ENCODE measurements around the gene ZMIZ1. TPM values are rescaled to one million over a fixed set of nuclear protein-coding genes. Genes with fewer than 3 reads are reported as not detected.

ZMIZ1 gene
- total RNA-seq, 4 donors from 2014 or later = 65.5 to 88.2 (median 69.3) TPM

GRCh38 chr10:79052291-79053080 lies 16.3 kb upstream of the ZMIZ1 start:
- DNase-seq (ENCODE audit: low spot score in 2 of 2) = no peak
- no peaks in the 10 kb centered on the region for H3K36me3 ChIP-seq
- 81 to 85% methylated on average over 10 to 11 of the region's 12 CpGs for WGBS, 2 donors
- no peaks in the 10 kb centered on the region for H3K9me3 ChIP-seq
- no peak overlapping the region for H3K4me3 ChIP-seq
- H3K27ac ChIP-seq = no peak overlapping the region
- no peak for TF ChIP-seq EP300 (IDR thresholded peaks at IDR 0.05)
- TF ChIP-seq POLR2A (IDR thresholded peaks at IDR 0.05) = no peak
- TF ChIP-seq CTCF (IDR thresholded peaks at IDR 0.05) = no peak
- H3K4me1 ChIP-seq = peaks cover 0 to 25% (median 14%) of the 10 kb centered on the region in 4 donors
- no peaks in the 10 kb centered on the region for H3K27me3 ChIP-seq

GRCh38 chr10:79053081-79053434 lies 15.7 kb upstream of the ZMIZ1 start:
- Histone ChIP-seq H3K27me3 (no peaks in the 10 kb centered on the region), H3K36me3 (no peaks in the 10 kb centered on the region), H3K4me1 (peaks cover 0 to 19% (median 9%) of the 10 kb centered on the region in 4 donors), H3K27ac (no peak overlapping the region), H3K4me3 (no peak overlapping the region), H3K9me3 (no peaks in the 10 kb centered on the region)
- DNase-seq (ENCODE audit: low spot score in 2 of 2) = no peak
- WGBS, 2 donors = 92 to 98% methylated on average over 4 of the region's 4 CpGs
- TF ChIP-seq CTCF (IDR thresholded peaks at IDR 0.05) (no peak), EP300 (IDR thresholded peaks at IDR 0.05) (no peak), POLR2A (IDR thresholded peaks at IDR 0.05) (no peak)

- H3K4me1 ChIP-seq = peaks cover 0 to 13% (median 3%) of the 10 kb centered on the region in 4 donors
- no peaks in the 10 kb centered on the region for H3K36me3 ChIP-seq
- 89 to 97% methylated on average over 10 to 11 of the region's 11 CpGs for WGBS, 2 donors
- no peak for DNase-seq (ENCODE audit: low spot score in 2 of 2)
- H3K27ac ChIP-seq = no peak overlapping the region
- H3K4me3 ChIP-seq = no peak overlapping the region
- H3K9me3 ChIP-seq = no peaks in the 10 kb centered on the region
- no peak for TF ChIP-seq CTCF (IDR thresholded peaks at IDR 0.05)
- no peak for TF ChIP-seq EP300 (IDR thresholded peaks at IDR 0.05)
- no peak for TF ChIP-seq POLR2A (IDR thresholded peaks at IDR 0.05)
- no peaks in the 10 kb centered on the region for H3K27me3 ChIP-seq
Measured at GRCh38 chr10:79053481-79054202, 15.1 kb upstream of the ZMIZ1 start.

- Histone ChIP-seq H3K27ac (no peak overlapping the region), H3K27me3 (no peaks in the 10 kb centered on the region), H3K4me3 (no peak overlapping the region), H3K9me3 (no peaks in the 10 kb centered on the region), H3K36me3 (no peaks in the 10 kb centered on the region), H3K4me1 (peaks cover 0 to 12% (median 6%) of the 10 kb centered on the region in 4 donors)
- DNase-seq (ENCODE audit: low spot score in 2 of 2) = no peak
- 89 to 93% methylated on average over 13 of the region's 13 CpGs for WGBS, 2 donors
- no peak for TF ChIP-seq POLR2A (IDR thresholded peaks at IDR 0.05)
- no peak for TF ChIP-seq EP300 (IDR thresholded peaks at IDR 0.05)
- no peak for TF ChIP-seq CTCF (IDR thresholded peaks at IDR 0.05)
Measured at GRCh38 chr10:79054203-79055099, 14.3 kb upstream of the ZMIZ1 start.
